Activated T-helper 2 cell treated with anti-CD3 and anti-CD28 coated beads, Interferon-gamma antibody, Interleukin-2, Interleukin-4, amounts not matched to agents 10 μg/mL and 5 μg/mL and 100 μg/mL, durations not matched to agents 14 hours and 24 hours and 36 hours (primary cell): Measurements from ENCODE around the gene PIWIL4. TPM values are rescaled to one million over a fixed set of nuclear protein-coding genes. Genes with fewer than 3 reads are reported as not detected.

Experiments used
- DNase-seq: peaks from one replicate; pipeline ENCODE4 v3.0.0; 2021; ENCODE audit warnings: low spot score
- H3K27ac Mint-ChIP-seq: one replicate; pipeline ENCODE4 v1.8.0; 2021; ENCODE audit warnings: mixed read lengths
- H3K27me3 Mint-ChIP-seq: one replicate; pipeline ENCODE4 v1.8.0; 2021; ENCODE audit warnings: low read depth, mixed read lengths
- H3K36me3 Mint-ChIP-seq: one replicate; pipeline ENCODE4 v1.8.0; 2021; ENCODE audit warnings: low read depth, mixed read lengths
- H3K4me1 Mint-ChIP-seq: one replicate; pipeline ENCODE4 v1.8.0; 2021; ENCODE audit warnings: low read depth, mixed read lengths
- H3K4me3 Mint-ChIP-seq: one replicate; pipeline ENCODE4 v1.8.0; 2021; ENCODE audit warnings: low read depth, mild to moderate bottlenecking, moderate library complexity, mixed read lengths
- H3K9me3 Mint-ChIP-seq: one replicate; pipeline ENCODE4 v1.8.0; 2021; ENCODE audit warnings: mixed read lengths
- intact Hi-C: fragments of 100-400 bp; cut with micrococcal nuclease; formaldehyde crosslinking; loops from one replicate; pipeline ENCODE4 v1.15.1; 2023
- total RNA-seq: library from RNA; stranded (reverse); gene quantifications from 2 replicates; pipeline ENCODE4 v1.2.3, GENCODE V29; 2022

The PIWIL4 gene
- total RNA-seq, 1 donor from 2014 or later, result 0.84 TPM

- H3K9me3 Mint-ChIP-seq, result no peaks in the 10 kb centered on the region
- intact Hi-C loops, result no loop called here
- no peaks in the 10 kb centered on the region for H3K36me3 Mint-ChIP-seq
- no peak overlapping the region for H3K4me3 Mint-ChIP-seq
- peaks cover 5% of the 10 kb centered on the region for H3K27me3 Mint-ChIP-seq
- no peak for DNase-seq
- H3K4me1 Mint-ChIP-seq, result no peaks in the 10 kb centered on the region
- no peak overlapping the region for H3K27ac Mint-ChIP-seq
Measured at GRCh38 chr11:94666792-94667721, 99.9 kb downstream of the PIWIL4 start.

GRCh38 chr11:94668212-94668793 is 101.1 kb downstream of the PIWIL4 start:
- Mint-ChIP-seq H3K27ac (no peak overlapping the region), H3K27me3 (peaks cover 5% of the 10 kb centered on the region), H3K9me3 (no peaks in the 10 kb centered on the region), H3K4me1 (no peaks in the 10 kb centered on the region), H3K4me3 (no peak overlapping the region), H3K36me3 (no peaks in the 10 kb centered on the region)
- intact Hi-C loops, result no loop called here
- no peak for DNase-seq

- intact Hi-C loops, result no loop called here
- DNase-seq, result no peak
- peaks cover 5% of the 10 kb centered on the region for H3K27me3 Mint-ChIP-seq
- H3K4me1 Mint-ChIP-seq, result no peaks in the 10 kb centered on the region
- H3K4me3 Mint-ChIP-seq, result no peak overlapping the region
- H3K27ac Mint-ChIP-seq, result no peak overlapping the region
- no peaks in the 10 kb centered on the region for H3K9me3 Mint-ChIP-seq
- no peaks in the 10 kb centered on the region for H3K36me3 Mint-ChIP-seq
Measured at GRCh38 chr11:94669023-94669422, 101.9 kb downstream of the PIWIL4 start.

Other genes with a start within 250 kb of the PIWIL4 start
- 0.05 TPM in 1 of 2 replicates, not detected in the other for gene GPR83, start 165.9 kb upstream of the PIWIL4 start, total RNA-seq
- gene MRE11, start 73.5 kb upstream of the PIWIL4 start, total RNA-seq, result 45.8 and 47.4 TPM in 2 replicates
- gene ANKRD49, start 73.4 kb upstream of the PIWIL4 start, total RNA-seq, result 19.4 and 20.7 TPM in 2 replicates
- gene C11orf97, start 54.9 kb upstream of the PIWIL4 start, total RNA-seq, result not detected in 2 replicates
- 8.4 and 8.9 TPM in 2 replicates for gene FUT4, start 23.4 kb upstream of the PIWIL4 start, total RNA-seq
- gene AMOTL1, start 201.0 kb downstream of the PIWIL4 start, total RNA-seq, result 4.8 and 5.9 TPM in 2 replicates